ENCODE measurements around the gene PTPN12. TPM values are rescaled to one million over a fixed set of nuclear protein-coding genes. Genes with fewer than 3 reads are reported as not detected.

PTPN12 gene
- total and polyA plus RNA-seq, 8 donors, result 119 to 163 (median 138) TPM

DNA sequence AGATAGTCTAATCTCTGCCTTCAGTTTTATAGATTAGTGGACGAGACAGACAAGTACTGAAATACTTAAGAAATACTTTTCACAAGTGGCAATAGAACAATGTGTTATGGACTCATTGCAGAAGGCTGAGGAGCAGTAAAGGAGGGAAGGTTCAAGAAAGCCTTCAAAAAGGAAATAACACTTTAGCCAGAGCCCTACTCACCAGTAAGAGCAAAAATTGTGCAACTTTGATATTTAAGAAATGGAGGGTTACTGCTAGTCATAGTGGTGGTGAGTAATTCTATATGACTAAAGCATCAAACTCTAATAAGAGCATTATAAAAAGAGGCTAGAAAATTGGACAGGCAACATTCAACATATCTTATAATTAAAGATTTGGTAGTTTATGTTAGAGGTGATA, 28.8 kb downstream of the PTPN12 start:
- ATAC-seq, result peak; percentile 82
- Histone ChIP-seq H3K27ac (peak overlapping the region in 1 of 2 donors; percentile 42), H3K4me1 (peaks cover 4 to 98% of the 10 kb centered on the region in 2 donors)

DNA sequence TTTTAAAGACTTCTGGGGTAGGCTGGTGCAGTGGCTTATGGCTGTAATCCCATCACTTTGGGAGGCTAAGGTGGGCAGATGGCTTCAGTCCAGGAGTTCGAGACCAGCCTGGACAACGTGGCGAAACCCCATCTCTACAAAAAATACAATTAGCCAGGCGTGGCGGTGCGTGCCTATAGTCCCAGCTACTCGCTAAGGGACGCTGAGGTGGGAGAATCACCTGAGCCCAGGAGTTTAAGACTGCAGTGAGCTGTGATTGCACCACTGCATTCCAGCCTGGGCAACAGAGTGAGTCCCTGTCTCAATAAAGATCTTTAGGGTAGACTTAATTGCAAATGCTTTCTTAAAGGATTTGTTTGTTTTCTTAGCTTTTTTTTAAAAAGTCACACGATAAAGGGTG, 29.3 kb downstream of the PTPN12 start:
- intact Hi-C loops (cut with DNase I), result no loop called here
- H3K27ac ChIP-seq, result peak overlapping the region in 1 of 2 donors; percentile 42

More for the DNA sequence above, 28.8 kb downstream of the PTPN12 start:
- no peak for DNase-seq
- H3K36me3 ChIP-seq, result no peaks in the 10 kb centered on the region
- no peaks in the 10 kb centered on the region for H3K27me3 ChIP-seq
- intact Hi-C loops (cut with DNase I), result no loop called here
- TF ChIP-seq, protein P1, sequence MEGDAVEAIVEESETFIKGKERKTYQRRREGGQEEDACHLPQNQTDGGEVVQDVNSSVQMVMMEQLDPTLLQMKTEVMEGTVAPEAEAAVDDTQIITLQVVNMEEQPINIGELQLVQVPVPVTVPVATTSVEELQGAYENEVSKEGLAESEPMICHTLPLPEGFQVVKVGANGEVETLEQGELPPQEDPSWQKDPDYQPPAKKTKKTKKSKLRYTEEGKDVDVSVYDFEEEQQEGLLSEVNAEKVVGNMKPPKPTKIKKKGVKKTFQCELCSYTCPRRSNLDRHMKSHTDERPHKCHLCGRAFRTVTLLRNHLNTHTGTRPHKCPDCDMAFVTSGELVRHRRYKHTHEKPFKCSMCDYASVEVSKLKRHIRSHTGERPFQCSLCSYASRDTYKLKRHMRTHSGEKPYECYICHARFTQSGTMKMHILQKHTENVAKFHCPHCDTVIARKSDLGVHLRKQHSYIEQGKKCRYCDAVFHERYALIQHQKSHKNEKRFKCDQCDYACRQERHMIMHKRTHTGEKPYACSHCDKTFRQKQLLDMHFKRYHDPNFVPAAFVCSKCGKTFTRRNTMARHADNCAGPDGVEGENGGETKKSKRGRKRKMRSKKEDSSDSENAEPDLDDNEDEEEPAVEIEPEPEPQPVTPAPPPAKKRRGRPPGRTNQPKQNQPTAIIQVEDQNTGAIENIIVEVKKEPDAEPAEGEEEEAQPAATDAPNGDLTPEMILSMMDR (IDR thresholded peaks at IDR 0.05), result no peak
- H3K4me3 ChIP-seq, result no peak overlapping the region
- H3K9me3 ChIP-seq, result no peaks in the 10 kb centered on the region

GRCh38 chr7:77569514-77570232, 32.6 kb downstream of the PTPN12 start:
- no peak for ATAC-seq
- peaks cover 4 to 87% of the 10 kb centered on the region in 2 donors for H3K4me1 ChIP-seq
- H3K4me3 ChIP-seq, result no peak overlapping the region
- TF ChIP-seq, protein P1 (IDR thresholded peaks at IDR 0.05), result no peak
- H3K27ac ChIP-seq, result peak overlapping the region in 1 of 2 donors; percentile 80
- no peak for DNase-seq
- peaks cover 0 to 30% of the 10 kb centered on the region in 2 donors for H3K36me3 ChIP-seq
- H3K27me3 ChIP-seq, result no peaks in the 10 kb centered on the region
- intact Hi-C loops (cut with DNase I), result no loop called here
- no peaks in the 10 kb centered on the region for H3K9me3 ChIP-seq

More for the DNA sequence above, 29.3 kb downstream of the PTPN12 start:
- H3K27me3 ChIP-seq, result no peaks in the 10 kb centered on the region
- H3K4me3 ChIP-seq, result no peak overlapping the region
- DNase-seq (no peak), ATAC-seq (peak; percentile 22)
- TF ChIP-seq, protein P1 (IDR thresholded peaks at IDR 0.05), result no peak
- no peaks in the 10 kb centered on the region for H3K36me3 ChIP-seq
- no peaks in the 10 kb centered on the region for H3K9me3 ChIP-seq
- H3K4me1 ChIP-seq, result peaks cover 4 to 98% of the 10 kb centered on the region in 2 donors

DNA sequence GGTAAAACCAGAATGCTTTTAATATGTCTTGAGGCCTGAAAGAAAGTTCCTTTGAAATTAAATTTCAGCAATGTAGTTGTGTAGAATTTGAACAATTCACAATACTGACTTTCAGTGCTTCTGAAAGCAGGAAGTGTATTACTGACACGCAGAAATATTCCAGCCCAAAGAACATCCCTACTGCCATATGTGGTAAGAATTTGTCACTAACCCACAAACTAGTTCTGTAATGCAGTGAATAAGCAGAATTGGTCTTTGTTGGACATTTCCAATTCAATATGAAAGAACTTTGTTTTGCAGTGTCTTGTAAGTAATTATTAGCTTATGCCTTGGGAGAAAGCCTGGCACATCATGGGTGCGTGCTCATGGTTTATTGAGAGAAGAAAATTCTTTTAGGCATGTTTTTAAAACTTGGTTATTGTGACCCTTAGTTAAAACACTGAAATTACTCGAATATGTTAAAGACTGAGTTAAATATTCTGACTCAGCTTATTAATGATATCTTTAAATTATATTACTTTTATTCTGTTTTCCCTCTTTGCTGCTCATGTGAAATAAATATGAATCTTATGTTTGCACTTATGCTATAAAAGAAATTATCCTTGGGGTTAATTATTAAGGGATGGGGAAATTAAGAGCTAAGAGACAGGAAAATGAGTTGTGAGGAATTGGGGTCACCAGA, 33.4 kb downstream of the PTPN12 start:
- DNase-seq (no peak), ATAC-seq (peak; percentile 35)
- no peaks in the 10 kb centered on the region for H3K27me3 ChIP-seq
- H3K27ac ChIP-seq, result peak overlapping the region in 1 of 2 donors; percentile 80
- peaks cover 4 to 80% of the 10 kb centered on the region in 2 donors for H3K4me1 ChIP-seq
- intact Hi-C loops (cut with DNase I), result no loop called here
- H3K9me3 ChIP-seq, result no peaks in the 10 kb centered on the region
- peaks cover 0 to 38% of the 10 kb centered on the region in 2 donors for H3K36me3 ChIP-seq
- TF ChIP-seq, protein P1 (IDR thresholded peaks at IDR 0.05), result no peak
- no peak overlapping the region for H3K4me3 ChIP-seq

GRCh38 chr7:77571801-77572200, 34.7 kb downstream of the PTPN12 start:
- no peak for ATAC-seq
- intact Hi-C loops (cut with DNase I), result no loop called here
- H3K4me1 ChIP-seq, result peaks cover 0 to 72% of the 10 kb centered on the region in 2 donors
- H3K9me3 ChIP-seq, result no peaks in the 10 kb centered on the region
- peaks cover 0 to 52% of the 10 kb centered on the region in 2 donors for H3K36me3 ChIP-seq
- no peak overlapping the region for H3K4me3 ChIP-seq
- DNase-seq, result no peak
- H3K27me3 ChIP-seq, result no peaks in the 10 kb centered on the region
- H3K27ac ChIP-seq, result peak overlapping the region in 1 of 2 donors; percentile 80
- TF ChIP-seq, protein P1 (IDR thresholded peaks at IDR 0.05), result no peak
